SW 1271 (cell line): ENCODE measurements around the gene NPC2.

Source experiments
- DNase-seq, 2 experiments: peaks; one replicate each; lab custom pipeline; 2025; lab: John Stamatoyannopoulos, UW

Gene NPC2

GRCh38 chr14:74519316-74520074 lies 26.4 kb upstream of the NPC2 start:
- no peak for DNase-seq

- DNase-seq, result no peak
Observed at GRCh38 chr14:74518221-74518620, 25.1 kb upstream of the NPC2 start.

- no peak for DNase-seq
Observed at GRCh38 chr14:74517731-74518130, 24.6 kb upstream of the NPC2 start.

- no peak for DNase-seq
Observed at GRCh38 chr14:74516451-74517160, 23.5 kb upstream of the NPC2 start.

- no peak for DNase-seq
Observed at GRCh38 chr14:74515891-74516412, 22.8 kb upstream of the NPC2 start.

GRCh38 chr14:74514471-74514941 lies 21.4 kb upstream of the NPC2 start:
- DNase-seq, result no peak

- no peak for DNase-seq
Observed at GRCh38 chr14:74511966-74512830, 19.1 kb upstream of the NPC2 start.

GRCh38 chr14:74510959-74511409 lies 17.9 kb upstream of the NPC2 start:
- DNase-seq, result peak in 1 of 2 experiments; percentile 24

GRCh38 chr14:74510223-74510931 lies 17.3 kb upstream of the NPC2 start:
- no peak for DNase-seq

GRCh38 chr14:74509587-74510222 lies 16.6 kb upstream of the NPC2 start:
- no peak for DNase-seq

- DNase-seq, result no peak
Observed at GRCh38 chr14:74508844-74509428, 15.8 kb upstream of the NPC2 start.

- DNase-seq, result peak in 1 of 2 experiments; percentile 19
Observed at GRCh38 chr14:74508292-74508731, 15.2 kb upstream of the NPC2 start.

- DNase-seq, result no peak
Observed at GRCh38 chr14:74507840-74508239, 14.7 kb upstream of the NPC2 start.

- no peak for DNase-seq
Observed at GRCh38 chr14:74507085-74507484, 14.0 kb upstream of the NPC2 start.

GRCh38 chr14:74506411-74506851 lies 13.3 kb upstream of the NPC2 start:
- no peak for DNase-seq

GRCh38 chr14:74505831-74506230 lies 12.7 kb upstream of the NPC2 start:
- no peak for DNase-seq

GRCh38 chr14:74504874-74505720 lies 12.0 kb upstream of the NPC2 start:
- DNase-seq, result no peak

GRCh38 chr14:74504412-74504811 lies 11.3 kb upstream of the NPC2 start:
- DNase-seq, result no peak

GRCh38 chr14:74503938-74504335 lies 10.8 kb upstream of the NPC2 start:
- DNase-seq, result no peak
